ENCODE measurements around the gene RIC1. TPM values are rescaled to one million over a fixed set of nuclear protein-coding genes. Genes with fewer than 3 reads are reported as not detected.
"Not testable (repeated sequence)": the region's sequence is repeated elsewhere in the genome, so short reads cannot be mapped to it uniquely, and the experiment has no call there.

RIC1 gene
- total RNA-seq, 1 experiment from 2014 or later, result 11.4 TPM

GRCh38 chr9:5778805-5779204 lies 149.9 kb downstream of the RIC1 start:
- Mint-ChIP-seq H3K27ac (ENCODE audit: unreplicated experiment) (no peak overlapping the region), H3K9me3 (ENCODE audit: low read depth, unreplicated experiment) (peaks cover 5% of the 10 kb centered on the region), H3K27me3 (ENCODE audit: unreplicated experiment) (no peaks in the 10 kb centered on the region), H3K4me1 (ENCODE audit: low read depth, unreplicated experiment) (no peaks in the 10 kb centered on the region), H3K36me3 (ENCODE audit: insufficient read depth, unreplicated experiment) (peaks cover 10% of the 10 kb centered on the region), H3K4me3 (ENCODE audit: low read depth, unreplicated experiment) (no peak overlapping the region)
- no peak for DNase-seq
- no peak for TF ChIP-seq CTCF (IDR thresholded peaks at IDR 0.05; ENCODE audit: unreplicated experiment)
- no TSS peak for BruUV-seq (replicated peaks)
- CTCF ChIA-PET, result interaction anchor here (0.6 kb wide), 1 partner anchor 10 kb away, joined by 3 read pairs; no protein-coding TSS in a partner anchor
- intact Hi-C loops (cut with micrococcal nuclease; ENCODE audit: unreplicated experiment), result no loop called here

- H3K4me1 Mint-ChIP-seq (ENCODE audit: low read depth, unreplicated experiment); DNase-seq; H3K27me3 Mint-ChIP-seq (ENCODE audit: unreplicated experiment); intact Hi-C loops (cut with micrococcal nuclease; ENCODE audit: unreplicated experiment); H3K9me3 Mint-ChIP-seq (ENCODE audit: low read depth, unreplicated experiment); H3K4me3 Mint-ChIP-seq (ENCODE audit: low read depth, unreplicated experiment); H3K27ac Mint-ChIP-seq (ENCODE audit: unreplicated experiment); BruUV-seq (replicated peaks); CTCF ChIA-PET: not testable (repeated sequence)
- peaks cover 10% of the 10 kb centered on the region for H3K36me3 Mint-ChIP-seq (ENCODE audit: insufficient read depth, unreplicated experiment)
Observed at GRCh38 chr9:5779705-5780218, 150.9 kb downstream of the RIC1 start.

GRCh38 chr9:5783420-5783819 lies 154.5 kb downstream of the RIC1 start:
- BruUV-seq (replicated peaks); intact Hi-C loops (cut with micrococcal nuclease; ENCODE audit: unreplicated experiment); H3K27ac Mint-ChIP-seq (ENCODE audit: unreplicated experiment): not testable (repeated sequence)

GRCh38 chr9:5783982-5784381 lies 155.1 kb downstream of the RIC1 start:
- no TSS peak for BruUV-seq (replicated peaks)
- H3K27ac Mint-ChIP-seq (ENCODE audit: unreplicated experiment), result no peak overlapping the region

More at GRCh38 chr9:5783420-5783819, 154.5 kb downstream of the RIC1 start:
- H3K4me3 Mint-ChIP-seq (ENCODE audit: low read depth, unreplicated experiment); H3K4me1 Mint-ChIP-seq (ENCODE audit: low read depth, unreplicated experiment); DNase-seq; H3K9me3 Mint-ChIP-seq (ENCODE audit: low read depth, unreplicated experiment); CTCF ChIA-PET; H3K36me3 Mint-ChIP-seq (ENCODE audit: insufficient read depth, unreplicated experiment); H3K27me3 Mint-ChIP-seq (ENCODE audit: unreplicated experiment): not testable (repeated sequence)

GRCh38 chr9:5784526-5785315 lies 155.8 kb downstream of the RIC1 start:
- no peak for TF ChIP-seq CTCF (IDR thresholded peaks at IDR 0.05; ENCODE audit: unreplicated experiment)
- BruUV-seq (replicated peaks), result no TSS peak
- H3K4me1 Mint-ChIP-seq (ENCODE audit: low read depth, unreplicated experiment), result no peaks in the 10 kb centered on the region
- H3K36me3 Mint-ChIP-seq (ENCODE audit: insufficient read depth, unreplicated experiment), result peaks cover 6% of the 10 kb centered on the region
- peaks cover 5% of the 10 kb centered on the region for H3K9me3 Mint-ChIP-seq (ENCODE audit: low read depth, unreplicated experiment)
- no peak overlapping the region for H3K4me3 Mint-ChIP-seq (ENCODE audit: low read depth, unreplicated experiment)
- CTCF ChIA-PET, result no interaction called here
- H3K27me3 Mint-ChIP-seq (ENCODE audit: unreplicated experiment), result no peaks in the 10 kb centered on the region
- intact Hi-C loops (cut with micrococcal nuclease; ENCODE audit: unreplicated experiment), result no loop called here
- no peak for DNase-seq
- no peak overlapping the region for H3K27ac Mint-ChIP-seq (ENCODE audit: unreplicated experiment)

More at GRCh38 chr9:5783982-5784381, 155.1 kb downstream of the RIC1 start:
- Mint-ChIP-seq H3K36me3 (ENCODE audit: insufficient read depth, unreplicated experiment) (peaks cover 7% of the 10 kb centered on the region), H3K9me3 (ENCODE audit: low read depth, unreplicated experiment) (peaks cover 5% of the 10 kb centered on the region), H3K4me1 (ENCODE audit: low read depth, unreplicated experiment) (no peaks in the 10 kb centered on the region), H3K27me3 (ENCODE audit: unreplicated experiment) (no peaks in the 10 kb centered on the region), H3K4me3 (ENCODE audit: low read depth, unreplicated experiment) (no peak overlapping the region)
- no peak for DNase-seq
- no peak for TF ChIP-seq CTCF (IDR thresholded peaks at IDR 0.05; ENCODE audit: unreplicated experiment)
- intact Hi-C loops (cut with micrococcal nuclease; ENCODE audit: unreplicated experiment), result no loop called here
- CTCF ChIA-PET, result no interaction called here
